ENCODE data around the gene THBS2. TPM values are rescaled to one million over a fixed set of nuclear protein-coding genes. Genes with fewer than 3 reads are reported as not detected.

THBS2 gene
- polyA plus RNA-seq, 4 donors = 0.45 to 7.9 (median 2.8) TPM

DNA sequence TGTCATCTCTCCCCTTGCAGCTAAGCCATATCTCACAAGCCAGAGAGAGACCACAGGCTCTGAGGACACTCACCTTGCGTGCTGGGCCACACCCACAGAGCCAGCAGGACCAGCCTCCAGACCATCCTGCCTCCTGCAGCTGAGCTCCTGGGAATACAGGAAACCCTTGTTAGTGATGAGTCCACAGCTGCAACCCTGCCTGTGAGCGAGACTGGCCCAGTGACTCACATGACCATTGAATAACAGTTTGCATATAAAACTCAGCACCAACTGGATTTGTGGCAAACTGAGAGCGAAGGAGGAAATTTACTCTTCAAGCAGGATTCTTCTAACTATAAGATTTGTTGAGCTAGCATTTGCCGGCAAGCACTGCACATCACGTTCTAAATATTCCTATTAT lies 3.0 kb downstream of the THBS2 start:
- H3K9me3 ChIP-seq (ENCODE audit: control insufficient read depth in 2 of 2, insufficient read depth in 1 of 2, low read depth in 1 of 2, low read length in 1 of 2) = no peaks in the 10 kb centered on the region
- H3K4me3 ChIP-seq (ENCODE audit: low read depth in 1 of 3, low read length in 3 of 3) = no peak overlapping the region
- no peak for FAIRE-seq
- no peak overlapping the region for H3K27ac ChIP-seq (ENCODE audit: low read depth in 1 of 3, low read length in 2 of 3)
- DNase-seq = no peak
- peaks cover 0 to 3% (median 0%) of the 10 kb centered on the region in 3 donors for H3K36me3 ChIP-seq (ENCODE audit: control insufficient read depth in 3 of 3, insufficient read depth in 2 of 3, low read depth in 1 of 3, low read length in 3 of 3)
- peaks cover 0 to 5% (median 0%) of the 10 kb centered on the region in 3 donors for H3K4me1 ChIP-seq (ENCODE audit: control insufficient read depth in 3 of 3, insufficient read depth in 2 of 3, low read depth in 1 of 3, low read length in 2 of 3)
- 63 to 77% (median 74%) methylated on average over 5 of the region's 5 CpGs for WGBS, 3 donors
- peaks cover 0 to 39% (median 16%) of the 10 kb centered on the region in 3 donors for H3K27me3 ChIP-seq (ENCODE audit: control insufficient read depth in 3 of 3, insufficient read depth in 3 of 3, low read length in 3 of 3)

DNA sequence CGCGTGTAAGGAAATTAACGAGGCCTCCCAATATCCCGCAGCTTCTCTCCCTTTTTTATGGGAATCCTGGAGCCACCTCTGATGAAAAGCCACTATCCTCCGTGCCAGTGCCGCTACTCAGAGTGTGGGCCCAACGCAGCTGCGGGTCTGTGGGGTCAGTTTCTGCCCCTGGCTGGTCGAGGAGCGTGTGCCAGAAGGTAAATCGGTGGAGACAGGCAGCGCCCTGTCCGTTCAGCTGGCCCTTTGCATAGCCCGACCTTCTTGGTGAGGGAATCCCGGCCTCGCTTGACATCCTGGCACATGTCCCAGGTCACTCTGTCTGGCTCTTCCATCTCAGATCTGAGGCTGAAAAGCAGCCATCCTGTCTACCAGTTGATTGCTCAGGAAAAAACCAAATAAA lies 4.6 kb downstream of the THBS2 start:
- FAIRE-seq (no peak), DNase-seq (no peak)
- Histone ChIP-seq H3K27me3 (ENCODE audit: control insufficient read depth in 3 of 3, insufficient read depth in 3 of 3, low read length in 3 of 3) (peaks cover 0 to 28% (median 14%) of the 10 kb centered on the region in 3 donors), H3K4me3 (ENCODE audit: low read depth in 1 of 3, low read length in 3 of 3) (no peak overlapping the region), H3K9me3 (ENCODE audit: control insufficient read depth in 2 of 2, insufficient read depth in 1 of 2, low read depth in 1 of 2, low read length in 1 of 2) (no peaks in the 10 kb centered on the region), H3K4me1 (ENCODE audit: control insufficient read depth in 3 of 3, insufficient read depth in 2 of 3, low read depth in 1 of 3, low read length in 2 of 3) (peaks cover 0 to 5% (median 0%) of the 10 kb centered on the region in 3 donors), H3K36me3 (ENCODE audit: control insufficient read depth in 3 of 3, insufficient read depth in 2 of 3, low read depth in 1 of 3, low read length in 3 of 3) (peaks cover 0 to 6% (median 0%) of the 10 kb centered on the region in 3 donors), H3K27ac (ENCODE audit: low read depth in 1 of 3, low read length in 2 of 3) (no peak overlapping the region)
- 90 to 93% (median 93%) methylated on average over 16 of the region's 16 CpGs for WGBS, 3 donors

DNA sequence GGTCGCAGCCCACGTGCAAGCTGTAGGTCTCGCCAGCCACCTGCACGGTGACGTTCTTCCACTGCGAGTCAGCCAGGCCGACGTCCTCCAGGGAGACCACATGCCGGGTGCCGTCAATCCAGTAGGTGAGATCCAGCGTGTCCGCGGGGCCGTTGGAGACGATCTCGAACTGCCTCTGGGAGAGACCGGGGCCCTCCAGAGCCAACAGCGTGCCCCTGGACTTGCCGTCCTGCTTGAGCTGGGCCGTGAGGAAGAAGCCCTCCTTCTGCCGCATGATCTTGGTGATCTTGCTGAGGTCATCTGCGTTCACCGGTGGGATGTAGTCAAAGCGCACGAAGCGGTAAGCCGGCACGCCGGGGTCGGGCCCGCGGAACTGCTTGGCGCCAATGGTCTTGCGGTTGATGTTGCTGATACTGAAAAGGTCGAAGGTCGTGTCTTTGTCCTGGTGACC lies 5.1 kb downstream of the THBS2 start:
- WGBS, 3 donors = 95 to 97% (median 95%) methylated on average over 34 to 36 of the region's 36 CpGs
- DNase-seq (no peak), FAIRE-seq (no peak)
- H3K4me1 ChIP-seq (ENCODE audit: control insufficient read depth in 3 of 3, insufficient read depth in 2 of 3, low read depth in 1 of 3, low read length in 2 of 3) = peaks cover 0 to 3% (median 0%) of the 10 kb centered on the region in 3 donors
- H3K36me3 ChIP-seq (ENCODE audit: control insufficient read depth in 3 of 3, insufficient read depth in 2 of 3, low read depth in 1 of 3, low read length in 3 of 3) = peaks cover 0 to 6% (median 0%) of the 10 kb centered on the region in 3 donors
- H3K27me3 ChIP-seq (ENCODE audit: control insufficient read depth in 3 of 3, insufficient read depth in 3 of 3, low read length in 3 of 3) = peaks cover 0 to 24% (median 10%) of the 10 kb centered on the region in 3 donors
- H3K27ac ChIP-seq (ENCODE audit: low read depth in 1 of 3, low read length in 2 of 3) = no peak overlapping the region
- no peak overlapping the region for H3K4me3 ChIP-seq (ENCODE audit: low read depth in 1 of 3, low read length in 3 of 3)
- H3K9me3 ChIP-seq (ENCODE audit: control insufficient read depth in 2 of 2, insufficient read depth in 1 of 2, low read depth in 1 of 2, low read length in 1 of 2) = no peaks in the 10 kb centered on the region

DNA sequence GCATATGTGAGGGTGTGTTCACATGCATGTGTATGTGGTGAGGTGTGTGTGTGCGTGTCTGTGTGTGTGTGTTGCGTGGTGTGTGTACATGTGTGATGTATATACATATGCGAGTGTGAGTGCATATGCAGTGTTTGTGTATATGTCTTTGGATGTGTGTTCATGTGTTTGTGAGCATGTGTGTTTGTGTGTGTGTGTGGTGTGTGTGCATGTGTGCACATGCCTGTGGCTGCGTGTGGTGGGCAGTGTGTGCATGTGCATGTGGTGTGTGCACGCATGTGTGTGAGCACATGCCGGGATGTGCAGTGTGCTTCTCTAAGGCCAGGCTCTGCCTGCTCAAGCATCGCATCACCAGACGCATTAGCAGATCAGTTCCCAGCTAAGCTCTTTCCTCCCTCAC lies 5.7 kb downstream of the THBS2 start:
- FAIRE-seq (no peak), DNase-seq (no peak)
- no peaks in the 10 kb centered on the region for H3K4me1 ChIP-seq (ENCODE audit: control insufficient read depth in 3 of 3, insufficient read depth in 2 of 3, low read depth in 1 of 3, low read length in 2 of 3)

DNA sequence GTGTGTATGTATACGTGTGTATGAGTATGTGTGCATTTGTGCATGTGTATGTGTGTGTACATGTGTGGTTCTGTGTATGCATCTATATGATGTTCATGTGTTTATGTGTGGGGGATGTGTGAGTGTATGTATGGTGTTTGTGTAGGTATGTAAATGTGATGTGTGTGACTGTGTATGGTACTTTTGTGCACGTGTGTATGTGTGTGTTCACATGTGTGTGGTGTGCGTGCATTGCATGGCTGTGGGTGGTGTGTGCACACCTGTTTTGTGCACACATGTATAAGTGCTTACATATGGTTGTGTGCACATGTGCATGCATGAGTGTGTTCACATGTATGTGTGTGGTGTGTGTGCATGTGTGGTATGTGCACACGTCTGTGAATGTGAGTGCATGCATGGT lies 6.2 kb downstream of the THBS2 start:
- no peak overlapping the region for H3K27ac ChIP-seq (ENCODE audit: low read depth in 1 of 3, low read length in 2 of 3)
- peaks cover 0 to 6% (median 0%) of the 10 kb centered on the region in 3 donors for H3K36me3 ChIP-seq (ENCODE audit: control insufficient read depth in 3 of 3, insufficient read depth in 2 of 3, low read depth in 1 of 3, low read length in 3 of 3)

More for the DNA sequence above, 5.7 kb downstream of the THBS2 start:
- Histone ChIP-seq H3K27me3 (ENCODE audit: control insufficient read depth in 3 of 3, insufficient read depth in 3 of 3, low read length in 3 of 3) (peaks cover 0 to 20% (median 10%) of the 10 kb centered on the region in 3 donors), H3K27ac (ENCODE audit: low read depth in 1 of 3, low read length in 2 of 3) (no peak overlapping the region), H3K9me3 (ENCODE audit: control insufficient read depth in 2 of 2, insufficient read depth in 1 of 2, low read depth in 1 of 2, low read length in 1 of 2) (no peaks in the 10 kb centered on the region), H3K4me3 (ENCODE audit: low read depth in 1 of 3, low read length in 3 of 3) (no peak overlapping the region), H3K36me3 (ENCODE audit: control insufficient read depth in 3 of 3, insufficient read depth in 2 of 3, low read depth in 1 of 3, low read length in 3 of 3) (peaks cover 0 to 6% (median 0%) of the 10 kb centered on the region in 3 donors)
- WGBS, 3 donors = 86 to 95% (median 89%) methylated on average over 8 of the region's 8 CpGs

DNA sequence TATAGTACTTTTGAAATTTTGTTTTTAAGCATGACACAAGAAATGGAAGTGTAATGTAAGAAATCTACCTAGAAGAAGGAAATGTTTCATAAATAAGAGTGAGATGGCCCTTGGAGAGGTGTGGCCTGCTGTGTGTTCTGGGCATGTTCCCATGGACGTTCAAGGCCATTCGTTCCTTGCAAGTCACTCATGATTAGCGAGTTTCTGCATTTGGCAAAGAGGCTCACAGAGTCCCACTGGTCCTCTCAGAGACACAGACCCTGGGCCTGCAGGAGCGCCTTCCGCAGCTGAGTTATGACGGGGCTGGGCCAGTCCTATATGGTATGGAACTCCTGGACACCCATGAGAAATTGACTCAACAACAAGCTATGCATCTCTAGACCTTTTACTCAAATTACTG lies 7.2 kb downstream of the THBS2 start:
- H3K27me3 ChIP-seq (ENCODE audit: control insufficient read depth in 3 of 3, insufficient read depth in 3 of 3, low read length in 3 of 3) = peaks cover 0 to 5% (median 3%) of the 10 kb centered on the region in 3 donors
- FAIRE-seq = no peak
- DNase-seq = no peak
- no peaks in the 10 kb centered on the region for H3K4me1 ChIP-seq (ENCODE audit: control insufficient read depth in 3 of 3, insufficient read depth in 2 of 3, low read depth in 1 of 3, low read length in 2 of 3)
- no peak overlapping the region for H3K27ac ChIP-seq (ENCODE audit: low read depth in 1 of 3, low read length in 2 of 3)
- H3K9me3 ChIP-seq (ENCODE audit: control insufficient read depth in 2 of 2, insufficient read depth in 1 of 2, low read depth in 1 of 2, low read length in 1 of 2) = no peaks in the 10 kb centered on the region
- H3K36me3 ChIP-seq (ENCODE audit: control insufficient read depth in 3 of 3, insufficient read depth in 2 of 3, low read depth in 1 of 3, low read length in 3 of 3) = peaks cover 0 to 6% (median 0%) of the 10 kb centered on the region in 3 donors
- H3K4me3 ChIP-seq (ENCODE audit: low read depth in 1 of 3, low read length in 3 of 3) = no peak overlapping the region
- 80 to 89% (median 84%) methylated on average over 6 of the region's 6 CpGs for WGBS, 3 donors

More for the DNA sequence above, 6.2 kb downstream of the THBS2 start:
- 91 to 94% (median 93%) methylated on average over 4 of the region's 4 CpGs for WGBS, 3 donors
- Histone ChIP-seq H3K9me3 (ENCODE audit: control insufficient read depth in 2 of 2, insufficient read depth in 1 of 2, low read depth in 1 of 2, low read length in 1 of 2) (no peaks in the 10 kb centered on the region), H3K4me3 (ENCODE audit: low read depth in 1 of 3, low read length in 3 of 3) (no peak overlapping the region), H3K4me1 (ENCODE audit: control insufficient read depth in 3 of 3, insufficient read depth in 2 of 3, low read depth in 1 of 3, low read length in 2 of 3) (no peaks in the 10 kb centered on the region), H3K27me3 (ENCODE audit: control insufficient read depth in 3 of 3, insufficient read depth in 3 of 3, low read length in 3 of 3) (peaks cover 0 to 14% (median 8%) of the 10 kb centered on the region in 3 donors)
- no peak for DNase-seq
- no peak for FAIRE-seq

DNA sequence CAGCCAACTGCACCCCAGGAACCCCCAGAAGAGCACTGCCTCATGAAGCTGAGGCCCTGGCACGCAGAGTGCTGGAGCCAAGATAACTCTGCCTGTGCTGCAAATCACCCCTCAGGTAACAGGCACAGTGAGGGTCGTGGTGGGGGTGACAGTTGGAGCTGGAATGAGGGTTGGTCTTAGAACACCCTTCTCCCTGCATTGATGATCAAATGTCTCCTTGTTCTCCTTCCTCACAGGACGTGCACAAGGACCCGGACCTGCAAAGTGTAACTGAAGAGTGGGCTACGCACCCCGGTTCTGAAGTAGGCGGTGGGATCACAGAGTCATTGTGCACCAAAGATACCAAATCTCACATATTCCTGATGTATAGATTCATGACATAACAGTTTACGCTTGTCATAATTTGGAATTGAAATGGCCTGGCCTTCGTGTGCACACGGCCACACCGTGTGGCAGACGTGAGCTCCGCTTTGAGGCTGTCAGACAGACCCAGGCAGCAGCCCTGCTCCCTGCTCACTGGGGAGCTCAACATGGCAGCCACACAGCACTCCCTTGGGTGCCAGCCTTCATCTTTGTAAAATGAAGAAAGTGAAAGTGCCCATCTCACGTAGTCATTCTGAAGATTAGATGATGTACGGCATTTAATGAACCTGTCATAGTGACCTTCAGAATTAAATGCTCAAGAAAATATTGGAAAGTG lies 8.8 kb downstream of the THBS2 start:
- WGBS, 3 donors = 91 to 92% (median 91%) methylated on average over 15 of the region's 15 CpGs
- FAIRE-seq = no peak
- no peak overlapping the region for H3K27ac ChIP-seq (ENCODE audit: low read depth in 1 of 3, low read length in 2 of 3)
- peaks cover 0 to 6% (median 0%) of the 10 kb centered on the region in 3 donors for H3K36me3 ChIP-seq (ENCODE audit: control insufficient read depth in 3 of 3, insufficient read depth in 2 of 3, low read depth in 1 of 3, low read length in 3 of 3)
- H3K4me3 ChIP-seq (ENCODE audit: low read depth in 1 of 3, low read length in 3 of 3) = no peak overlapping the region
- H3K4me1 ChIP-seq (ENCODE audit: control insufficient read depth in 3 of 3, insufficient read depth in 2 of 3, low read depth in 1 of 3, low read length in 2 of 3) = no peaks in the 10 kb centered on the region
- H3K27me3 ChIP-seq (ENCODE audit: control insufficient read depth in 3 of 3, insufficient read depth in 3 of 3, low read length in 3 of 3) = peaks cover 0 to 2% (median 0%) of the 10 kb centered on the region in 3 donors
- no peak for DNase-seq
- H3K9me3 ChIP-seq (ENCODE audit: control insufficient read depth in 2 of 2, insufficient read depth in 1 of 2, low read depth in 1 of 2, low read length in 1 of 2) = no peaks in the 10 kb centered on the region

DNA sequence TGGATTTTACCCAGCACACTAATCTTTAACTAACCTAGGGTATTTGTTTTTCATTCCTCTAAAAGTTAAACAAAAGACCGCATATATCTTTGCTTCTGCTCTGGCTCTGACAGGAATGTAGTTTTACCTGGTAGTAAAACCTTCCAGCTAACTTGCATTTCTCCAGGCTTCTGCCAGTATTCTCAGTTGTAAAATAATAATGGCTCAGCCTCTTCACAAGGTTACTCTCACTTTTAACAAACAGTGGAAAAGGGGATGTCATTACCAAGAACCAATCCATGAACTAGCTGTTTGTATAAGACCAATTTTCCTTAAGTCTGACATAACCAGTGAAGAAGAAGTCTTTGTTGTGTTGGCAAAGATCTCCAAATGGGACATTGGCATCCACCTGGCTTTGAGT lies 10.0 kb downstream of the THBS2 start:
- 69 to 81% (median 81%) methylated on average over 1 of the region's 1 CpG for WGBS, 3 donors
- peaks cover 0 to 4% (median 0%) of the 10 kb centered on the region in 3 donors for H3K36me3 ChIP-seq (ENCODE audit: control insufficient read depth in 3 of 3, insufficient read depth in 2 of 3, low read depth in 1 of 3, low read length in 3 of 3)
- H3K4me3 ChIP-seq (ENCODE audit: low read depth in 1 of 3, low read length in 3 of 3) = no peak overlapping the region
- no peaks in the 10 kb centered on the region for H3K4me1 ChIP-seq (ENCODE audit: control insufficient read depth in 3 of 3, insufficient read depth in 2 of 3, low read depth in 1 of 3, low read length in 2 of 3)
- FAIRE-seq (no peak), DNase-seq (peak in 1 of 2 donors; percentile 14)
- no peaks in the 10 kb centered on the region for H3K27me3 ChIP-seq (ENCODE audit: control insufficient read depth in 3 of 3, insufficient read depth in 3 of 3, low read length in 3 of 3)
- H3K27ac ChIP-seq (ENCODE audit: low read depth in 1 of 3, low read length in 2 of 3) = no peak overlapping the region
- H3K9me3 ChIP-seq (ENCODE audit: control insufficient read depth in 2 of 2, insufficient read depth in 1 of 2, low read depth in 1 of 2, low read length in 1 of 2) = no peaks in the 10 kb centered on the region

Measured in small intestine (tissue), 7 donors.